PC-9 (cell line): ENCODE measurements around the gene MCU.

ENCODE experiments used
- CTCF ChIP-seq: fragments of 200-600 bp; sonication (generic); conservative IDR thresholded peaks from 2 replicates; pipeline ENCODE4 v1.6.1; 2017; ENCODE audit warnings: mixed run types, antibody characterized with exemption, mild to moderate bottlenecking, moderate library complexity
- EZH2 ChIP-seq: fragments of 200-600 bp; sonication (generic); IDR thresholded peaks from 2 replicates; pipeline ENCODE4 v1.8.0; 2017; ENCODE audit warnings: antibody characterized with exemption, low read depth

- TF ChIP-seq CTCF, result no peak
- no peak for TF ChIP-seq EZH2
Observed at GRCh38 chr10:72832701-72833100, 140.8 kb downstream of the MCU start.
